Measurements from ENCODE around the gene NRTN.
"Not testable (repeated sequence)": the region's sequence is repeated elsewhere in the genome, so short reads cannot be mapped to it uniquely, and the experiment has no call there.

Gene NRTN, protein sequence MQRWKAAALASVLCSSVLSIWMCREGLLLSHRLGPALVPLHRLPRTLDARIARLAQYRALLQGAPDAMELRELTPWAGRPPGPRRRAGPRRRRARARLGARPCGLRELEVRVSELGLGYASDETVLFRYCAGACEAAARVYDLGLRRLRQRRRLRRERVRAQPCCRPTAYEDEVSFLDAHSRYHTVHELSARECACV

DNA sequence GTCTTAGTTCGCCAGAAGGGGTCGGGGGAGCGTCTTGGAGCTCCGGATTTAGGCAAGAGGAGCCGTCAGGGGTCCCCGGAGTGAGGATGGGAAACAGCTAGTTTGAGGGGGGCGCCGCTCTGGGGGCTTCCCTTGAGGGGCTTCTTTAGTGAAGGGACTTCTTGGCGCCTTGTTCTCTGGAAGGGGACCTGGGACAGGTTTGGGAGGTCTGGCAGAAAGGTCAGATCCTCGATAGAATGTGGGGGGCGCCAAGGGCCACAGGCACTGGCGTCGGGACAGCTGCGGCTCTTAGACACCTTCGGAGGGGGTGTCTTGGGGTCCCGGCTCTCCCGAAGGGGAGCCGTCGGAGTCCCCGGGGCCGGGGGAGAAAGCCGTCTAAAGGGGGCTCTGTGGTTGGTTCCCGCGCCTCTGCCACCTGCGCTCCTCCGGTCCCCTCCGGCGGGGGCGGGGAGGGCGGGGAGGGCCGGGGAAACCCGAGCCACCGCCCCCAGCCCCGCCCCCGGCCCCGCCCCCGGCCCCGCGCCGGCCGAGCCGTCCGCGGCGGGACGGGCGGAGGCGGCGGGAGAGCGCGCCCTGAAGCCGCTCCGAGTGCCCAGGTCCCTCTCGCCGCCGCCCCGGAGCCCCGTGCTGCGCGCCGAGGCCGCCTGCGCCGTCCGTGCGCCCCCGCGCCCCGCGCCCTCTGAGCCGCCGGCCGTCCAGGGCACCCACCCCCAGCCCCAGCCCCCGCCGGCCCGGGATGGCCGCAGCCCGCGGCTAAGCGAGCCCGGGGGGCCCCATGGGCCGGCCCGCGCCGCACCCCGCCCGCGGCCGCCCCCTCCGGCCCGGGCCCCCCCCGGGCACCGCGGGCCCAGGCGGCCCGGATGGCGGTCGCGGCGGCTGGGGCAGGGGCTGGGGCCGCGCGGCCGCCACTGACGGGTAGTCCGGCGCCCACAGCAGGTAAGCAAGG lies at the start of gene NRTN:
Gene NRTN (plus strand): TSS at position 552 of the 946 bp plus-strand sequence. CDS start 19,099 bp downstream, outside the sequence.
- DNase-seq (ENCODE audit: extremely low read depth in 1 of 2, low read depth in 1 of 2) = no peak

DNA sequence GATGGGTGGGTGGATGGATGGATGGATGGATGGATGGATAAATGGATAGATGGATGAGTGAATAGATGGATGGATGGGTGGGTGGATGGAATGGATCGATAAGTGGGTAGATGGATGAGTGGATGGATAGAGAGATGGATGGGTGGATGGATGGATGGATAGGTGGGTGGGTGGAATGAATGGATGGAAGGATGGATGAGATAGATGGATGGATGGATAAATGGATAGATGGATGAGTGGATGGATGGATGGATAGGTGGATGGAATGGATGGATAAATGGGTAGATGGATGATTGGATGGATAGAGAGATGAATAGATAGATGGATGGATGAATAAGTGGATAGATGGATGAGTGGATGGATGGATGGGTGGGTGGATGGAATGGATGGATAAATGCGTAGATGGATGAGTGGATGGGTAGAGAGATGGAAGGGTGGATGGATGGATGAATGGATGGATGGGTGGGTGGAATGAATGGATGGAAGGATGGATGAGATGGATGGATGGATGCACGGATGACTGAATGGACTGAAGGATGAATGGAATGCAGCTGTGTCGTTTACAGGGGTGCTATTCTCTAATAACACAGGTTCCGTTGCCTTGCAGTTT lies 42.2 kb upstream of the NRTN start:
- DNase-seq (ENCODE audit: extremely low read depth in 1 of 2, low read depth in 1 of 2) = no peak

DNA sequence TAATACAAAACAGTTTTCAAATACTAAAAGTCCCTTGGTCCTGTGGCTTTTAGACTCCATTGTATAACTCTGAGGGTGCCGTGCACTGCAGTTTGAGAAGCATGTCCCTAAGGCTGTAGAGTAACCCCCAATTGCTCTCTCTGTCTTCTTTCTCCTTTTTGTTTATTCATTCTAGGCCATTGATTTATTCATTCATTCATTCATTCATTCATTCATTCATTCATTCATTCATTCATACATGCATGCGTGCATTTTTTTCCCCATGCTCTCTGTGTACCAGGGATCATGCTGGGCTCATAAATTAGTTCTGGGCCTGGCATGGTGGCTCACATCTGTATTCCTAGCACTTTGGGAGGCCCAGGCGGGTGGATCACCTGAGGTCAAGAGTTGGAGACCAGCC lies 39.6 kb upstream of the NRTN start:
- DNase-seq (ENCODE audit: extremely low read depth in 1 of 2, low read depth in 1 of 2) = no peak

DNA sequence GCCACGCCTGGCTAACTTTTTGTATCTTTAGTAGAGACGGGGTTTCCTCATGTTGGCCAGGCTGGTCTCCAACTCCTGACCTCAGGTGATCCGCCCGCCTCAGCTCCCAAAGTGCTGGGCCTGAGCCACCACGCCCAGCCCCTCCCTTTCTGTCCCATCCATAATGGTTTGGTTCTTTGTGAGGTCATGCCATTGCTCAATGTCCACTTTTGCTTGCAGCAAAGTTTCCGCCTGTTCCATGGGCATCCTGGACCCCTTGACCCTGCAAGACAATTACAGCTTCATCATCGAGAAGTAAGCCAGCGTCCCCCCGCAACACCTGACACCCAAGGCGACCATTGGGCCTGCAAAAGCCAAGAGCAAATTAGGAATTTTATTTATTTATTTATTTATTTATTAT lies 36.9 kb upstream of the NRTN start:
- no peak for DNase-seq (ENCODE audit: extremely low read depth in 1 of 2, low read depth in 1 of 2)

DNA sequence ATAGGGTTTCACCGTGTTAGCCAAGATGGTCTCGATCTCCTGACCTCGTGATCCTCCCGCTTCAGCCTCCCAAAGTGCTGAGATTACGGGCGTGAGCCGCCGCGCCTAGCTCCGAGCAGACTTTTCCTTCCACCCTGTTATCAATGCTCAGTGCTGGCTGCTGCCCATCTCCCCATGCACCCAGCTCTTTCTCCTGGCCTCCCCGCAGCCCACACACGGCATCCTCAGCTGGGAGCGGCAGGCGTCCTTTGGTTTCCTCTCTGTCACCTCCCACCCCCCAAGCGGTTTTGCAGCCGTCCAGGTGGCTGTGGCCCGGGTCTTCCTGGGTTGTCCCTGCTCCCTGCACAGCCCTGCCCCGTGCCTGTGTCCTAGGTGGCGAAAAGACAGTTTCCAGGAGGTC lies 32.5 kb upstream of the NRTN start:
- no peak for DNase-seq (ENCODE audit: extremely low read depth in 1 of 2, low read depth in 1 of 2)

DNA sequence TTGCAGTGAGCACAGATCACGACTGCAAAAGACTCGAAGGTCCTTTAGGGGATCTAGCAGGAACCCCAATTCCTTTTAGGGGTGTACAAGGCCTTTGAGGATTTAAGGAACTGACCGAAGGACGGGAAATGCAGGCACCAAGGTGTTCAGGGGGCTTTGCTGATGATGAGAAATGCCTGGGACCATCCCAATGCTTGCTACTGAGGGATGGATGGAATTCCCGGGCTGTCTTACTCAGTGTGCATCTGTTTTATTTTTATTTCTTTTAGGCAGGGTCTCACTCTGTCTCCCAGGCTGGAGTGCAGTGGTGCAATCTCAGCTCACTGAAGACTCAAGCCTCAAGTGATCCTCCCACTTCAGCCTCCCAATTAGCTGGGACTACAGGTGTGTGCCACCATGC lies 31.6 kb upstream of the NRTN start:
- DNase-seq (ENCODE audit: extremely low read depth in 1 of 2, low read depth in 1 of 2) = no peak

DNA sequence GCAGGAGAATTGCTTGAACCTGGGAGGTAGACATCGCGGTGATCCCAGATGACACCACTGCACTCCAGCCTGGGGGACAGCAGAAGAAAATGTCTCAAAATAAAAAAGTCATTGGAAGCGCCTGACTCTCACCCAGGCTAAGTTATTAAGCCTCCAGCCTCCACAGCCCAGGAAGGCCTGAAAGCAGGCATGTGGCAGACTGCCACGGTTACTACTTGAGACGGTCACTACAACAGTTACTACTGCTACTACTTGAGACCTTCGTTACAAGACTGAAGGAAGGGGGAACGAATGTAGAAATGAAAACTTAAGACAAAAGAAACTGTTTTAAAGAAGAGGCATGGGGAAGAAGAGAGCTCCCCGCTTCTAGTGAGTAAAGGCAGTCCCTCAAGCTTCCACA lies 29.9 kb upstream of the NRTN start:
- DNase-seq (ENCODE audit: extremely low read depth in 1 of 2, low read depth in 1 of 2) = no peak

DNA sequence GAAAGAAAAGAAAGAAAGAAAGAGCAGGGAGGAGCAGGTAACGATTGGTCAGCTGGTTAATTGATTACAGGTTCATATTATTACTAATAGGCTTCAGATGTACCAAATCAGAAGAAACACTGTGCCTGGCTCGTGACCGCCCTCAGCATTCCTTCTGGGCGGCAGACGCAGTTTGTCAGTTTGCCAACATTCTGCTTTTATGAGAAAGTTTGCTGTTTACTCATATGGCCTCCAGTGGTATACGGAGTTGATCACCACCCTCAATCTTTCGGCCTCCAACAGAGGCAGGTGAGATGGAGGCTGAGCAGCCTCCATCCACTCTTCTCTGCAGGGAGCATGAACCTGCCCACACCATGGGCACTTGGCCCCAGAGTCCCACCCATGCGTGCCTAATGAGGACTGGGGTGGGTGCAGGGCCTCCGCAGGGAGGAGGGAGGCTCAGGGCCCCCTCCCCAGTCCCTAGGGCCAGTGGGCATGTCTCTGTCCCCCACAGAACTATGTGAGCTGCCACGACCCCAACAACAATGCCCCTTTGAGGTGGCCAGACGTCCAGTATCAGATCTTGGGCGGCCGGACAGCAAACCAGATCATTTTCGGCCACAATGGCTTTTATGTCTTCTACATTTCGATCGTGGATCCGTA lies 29.1 kb upstream of the NRTN start:
- no peak for DNase-seq (ENCODE audit: extremely low read depth in 1 of 2, low read depth in 1 of 2)

DNA sequence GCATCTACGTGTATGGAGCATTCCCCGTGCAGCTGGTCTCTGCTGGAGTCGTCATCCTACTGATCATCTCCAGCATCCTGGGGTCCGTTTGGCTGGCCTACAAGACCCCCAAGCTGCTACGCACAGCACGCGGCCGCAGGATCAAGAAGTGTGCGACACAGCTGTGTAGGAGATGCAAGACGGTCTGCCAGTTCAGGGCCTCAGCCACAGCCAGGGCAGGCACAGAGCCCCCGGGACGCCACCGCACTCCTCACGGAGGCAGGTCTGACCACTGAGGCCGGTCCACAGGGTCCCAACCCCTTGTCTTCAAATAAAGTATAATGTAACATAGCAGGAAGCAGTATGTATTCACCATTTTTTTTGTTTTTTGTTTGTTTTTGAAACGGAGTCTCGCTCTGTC lies 26.5 kb upstream of the NRTN start:
- no peak for DNase-seq (ENCODE audit: extremely low read depth in 1 of 2, low read depth in 1 of 2)

DNA sequence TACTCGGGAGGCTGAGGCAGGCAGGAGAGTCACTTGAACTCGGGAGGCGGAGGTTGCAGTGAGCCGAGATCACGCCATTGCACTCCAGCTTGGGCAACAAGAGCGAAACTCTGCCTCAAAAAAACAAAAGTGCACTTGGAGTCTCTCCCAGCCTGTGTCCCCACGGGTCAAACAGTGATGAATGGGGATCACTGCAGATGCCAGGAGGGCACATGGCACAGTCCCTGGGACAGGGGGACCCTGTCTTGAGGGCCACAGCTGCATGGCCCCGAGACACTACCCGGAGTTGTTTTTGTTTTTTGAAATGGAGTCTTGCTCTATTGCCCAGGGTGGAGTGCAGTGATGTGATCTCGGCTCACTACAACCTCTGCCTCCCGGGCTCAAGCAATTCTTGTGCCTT lies 24.0 kb upstream of the NRTN start:
- not testable (repeated sequence) for DNase-seq (ENCODE audit: extremely low read depth in 1 of 2, low read depth in 1 of 2)

DNA sequence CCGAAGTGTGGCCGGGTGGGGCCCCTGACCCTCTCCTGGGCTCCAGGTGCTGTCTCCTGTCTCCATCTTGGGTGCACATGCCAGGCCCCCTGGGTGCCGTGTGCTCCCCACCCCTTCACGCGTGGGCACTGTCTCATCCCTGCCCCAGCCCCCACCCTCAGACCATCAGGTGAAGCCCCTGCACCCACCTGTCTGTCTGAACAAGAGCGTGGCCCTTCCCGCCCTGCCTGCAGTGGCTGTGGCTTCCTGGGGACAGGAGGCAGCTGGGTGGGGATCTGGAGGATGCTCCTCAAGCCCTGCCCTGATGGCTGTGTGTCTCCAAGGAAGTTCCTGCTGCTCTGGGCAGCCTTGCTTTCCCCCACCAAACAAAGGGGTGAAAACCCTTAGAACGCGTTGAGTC lies 22.5 kb upstream of the NRTN start:
- DNase-seq (ENCODE audit: extremely low read depth in 1 of 2, low read depth in 1 of 2) = no peak

DNA sequence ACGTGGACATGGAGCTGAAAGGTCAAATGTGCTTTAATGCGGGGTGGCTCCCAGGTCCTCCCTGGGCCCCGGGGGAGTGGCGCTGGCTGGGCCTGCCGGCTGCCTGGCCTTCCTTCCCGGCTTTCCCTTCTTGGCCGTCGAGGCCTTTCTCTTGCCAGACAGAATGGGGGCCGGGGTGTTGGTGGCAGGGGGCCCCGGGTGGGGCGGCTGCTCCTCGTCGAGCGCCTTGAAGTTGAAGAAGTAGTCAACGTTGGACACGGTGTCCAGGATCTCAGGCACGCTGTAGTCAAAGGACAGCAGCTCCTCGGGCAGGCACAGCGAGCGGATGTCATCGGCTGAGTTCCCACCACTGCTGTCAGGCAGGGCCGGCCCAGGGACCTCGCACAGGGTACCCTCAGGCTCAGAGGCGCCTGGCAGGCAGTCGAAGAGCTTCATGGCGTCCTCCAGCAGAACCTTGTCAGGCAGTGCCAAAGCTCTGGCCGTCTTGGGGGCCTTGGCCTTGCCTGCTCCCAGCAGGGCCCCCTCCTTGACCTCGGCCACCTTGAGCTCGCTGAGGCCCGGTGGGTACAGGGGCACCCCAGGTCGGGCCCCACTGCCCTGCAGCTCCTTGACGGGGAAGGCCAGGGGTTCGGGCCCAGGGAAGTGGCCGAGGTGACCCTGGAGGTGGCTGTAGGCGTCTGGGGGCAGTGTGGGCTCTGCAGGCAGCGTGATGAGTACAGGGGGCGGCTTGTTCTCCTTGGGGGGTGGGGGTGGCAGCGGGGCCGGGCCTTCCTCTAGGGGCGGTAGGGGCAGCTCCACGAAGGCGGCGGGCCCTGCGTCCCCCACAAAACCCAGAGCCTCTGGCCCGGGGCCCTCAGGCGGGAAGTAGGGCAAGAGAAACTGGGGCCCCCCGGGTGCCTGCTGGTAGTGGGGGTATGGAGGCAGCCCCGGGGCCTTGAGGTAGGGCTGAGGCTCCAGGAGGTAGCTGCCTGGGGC lies 21.6 kb upstream of the NRTN start:
- DNase-seq (ENCODE audit: extremely low read depth in 1 of 2, low read depth in 1 of 2) = no peak

DNA sequence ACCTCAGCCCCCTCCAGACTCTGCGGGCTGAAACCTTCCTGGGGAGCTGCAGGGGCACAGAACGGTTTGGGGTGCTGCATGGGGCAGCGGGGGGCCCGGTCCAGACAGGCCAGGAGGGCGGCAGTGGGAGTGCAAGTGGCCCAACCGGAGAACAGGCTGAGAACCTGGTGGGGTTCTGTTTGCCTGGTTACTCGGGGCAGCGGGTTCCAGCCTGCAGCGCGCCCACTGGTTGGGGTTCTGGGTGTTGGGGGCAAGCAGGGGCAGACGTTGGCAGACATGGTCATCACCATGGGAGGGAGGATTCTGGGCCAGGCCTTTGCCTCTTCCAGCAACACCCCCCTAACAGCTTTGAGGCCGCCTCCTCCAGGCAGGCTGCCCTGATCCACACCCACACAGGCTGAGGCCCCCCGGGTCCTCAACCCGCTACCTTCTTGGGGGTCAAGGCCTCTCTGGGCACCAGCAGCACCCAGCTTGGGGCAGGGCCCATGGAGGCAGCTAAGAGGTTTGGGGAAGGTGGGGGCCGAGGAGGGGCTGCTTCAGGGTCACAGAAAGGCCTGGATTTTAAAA lies 20.2 kb upstream of the NRTN start, which contains the start of gene PRR22:
Gene PRR22 (minus strand): TSS at position 166 of the 567 bp plus-strand sequence. CDS start 86 bp downstream, at position 80.
- no peak for DNase-seq (ENCODE audit: extremely low read depth in 1 of 2, low read depth in 1 of 2)

DNA sequence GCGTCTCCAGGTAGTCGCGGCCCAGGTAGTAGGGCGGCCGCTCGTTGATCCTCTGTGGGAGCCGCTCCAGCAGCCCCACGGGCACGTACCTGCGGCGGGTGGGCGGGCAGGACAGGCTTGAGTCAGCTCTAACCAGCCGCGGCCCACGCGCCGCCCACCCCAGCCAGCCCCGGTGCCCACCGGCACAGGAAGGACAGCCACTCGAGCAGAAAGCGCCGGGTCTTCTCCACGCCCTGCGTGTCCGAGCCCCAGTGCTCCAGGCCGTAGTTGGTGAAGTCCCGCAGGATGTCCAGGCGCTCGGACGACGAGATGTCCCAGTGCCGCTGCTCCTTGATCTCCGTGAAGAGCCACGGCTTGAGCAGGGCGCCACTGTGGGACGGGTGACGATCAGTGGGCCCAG lies 19.4 kb upstream of the NRTN start:
- DNase-seq (ENCODE audit: extremely low read depth in 1 of 2, low read depth in 1 of 2) = no peak

DNA sequence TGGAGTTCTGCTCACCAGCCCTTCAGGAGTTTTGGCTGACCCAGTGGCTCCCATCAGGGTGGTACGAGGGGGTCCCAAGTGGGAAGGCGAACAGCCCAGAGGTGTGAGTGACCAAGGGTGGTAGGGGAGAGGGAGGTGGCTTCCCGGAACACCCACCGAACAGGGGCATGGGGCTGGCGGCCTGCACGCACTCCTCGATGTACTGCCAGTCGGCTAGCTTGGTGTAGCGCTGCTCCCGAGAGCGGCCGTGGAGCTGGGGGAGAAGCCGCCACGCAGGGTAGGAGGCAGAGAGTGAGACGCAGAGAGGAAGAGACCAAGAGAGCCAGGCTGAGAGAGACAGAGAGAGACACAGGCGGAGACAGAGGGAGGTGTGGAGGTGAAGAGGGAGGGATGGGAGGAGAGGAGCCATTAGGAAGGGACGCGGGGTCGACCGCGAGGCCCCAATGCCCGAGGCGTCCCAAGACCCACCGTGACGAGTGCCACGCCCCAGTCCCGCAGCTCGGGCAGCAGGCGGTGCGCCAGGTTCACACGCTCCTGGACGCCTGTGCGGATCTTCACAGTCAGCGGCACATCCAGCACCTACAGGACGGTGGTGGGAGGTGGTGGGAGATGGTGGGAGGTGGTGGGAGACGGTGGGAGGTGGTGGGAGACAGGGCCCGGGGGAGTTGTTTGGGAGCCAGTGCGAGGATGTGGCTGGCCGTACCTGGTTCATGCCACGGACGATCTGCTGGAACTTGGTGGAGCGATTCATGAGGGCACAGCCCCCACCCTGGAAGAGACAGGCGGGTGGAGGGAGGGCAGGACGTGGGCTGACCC lies 18.1 kb upstream of the NRTN start:
- no peak for DNase-seq (ENCODE audit: extremely low read depth in 1 of 2, low read depth in 1 of 2)

DNA sequence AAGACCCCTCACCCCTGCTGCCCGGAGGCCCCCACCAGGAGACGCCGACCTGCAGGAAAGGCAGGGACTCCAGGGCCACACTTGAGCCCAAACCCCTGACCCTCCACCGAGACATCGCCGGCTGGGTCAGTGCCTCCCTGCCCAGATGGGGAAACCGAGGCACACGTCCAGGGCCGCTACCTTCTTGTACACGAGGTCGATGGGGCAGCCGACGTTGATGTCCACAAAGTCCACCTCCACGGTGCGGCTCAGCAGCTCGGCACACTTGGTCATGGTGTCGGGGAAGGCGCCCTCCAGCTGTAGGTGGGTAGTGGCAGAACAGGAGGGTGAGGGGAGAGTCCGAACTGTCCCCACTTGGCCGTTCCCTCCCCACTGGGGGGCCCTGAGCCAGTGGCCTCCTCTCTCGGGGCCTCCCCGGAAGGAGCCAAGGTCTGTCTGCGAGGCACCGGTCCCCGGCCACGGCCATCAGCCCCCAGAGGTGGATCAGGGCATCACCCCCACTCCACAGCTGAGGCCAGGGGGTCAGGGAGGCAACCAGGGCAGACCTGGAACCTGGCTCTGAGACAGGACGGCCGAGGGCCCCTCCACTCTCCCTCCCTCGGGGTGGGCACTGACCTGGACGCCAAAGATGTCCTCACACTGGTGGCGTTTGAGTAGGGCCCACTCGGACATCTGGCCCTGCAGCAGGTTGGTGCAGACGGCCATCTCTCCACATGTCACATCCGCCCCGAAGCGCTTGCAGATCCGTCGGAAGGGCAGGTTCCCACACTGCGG lies 17.3 kb upstream of the NRTN start:
- DNase-seq (ENCODE audit: extremely low read depth in 1 of 2, low read depth in 1 of 2) = no peak

DNA sequence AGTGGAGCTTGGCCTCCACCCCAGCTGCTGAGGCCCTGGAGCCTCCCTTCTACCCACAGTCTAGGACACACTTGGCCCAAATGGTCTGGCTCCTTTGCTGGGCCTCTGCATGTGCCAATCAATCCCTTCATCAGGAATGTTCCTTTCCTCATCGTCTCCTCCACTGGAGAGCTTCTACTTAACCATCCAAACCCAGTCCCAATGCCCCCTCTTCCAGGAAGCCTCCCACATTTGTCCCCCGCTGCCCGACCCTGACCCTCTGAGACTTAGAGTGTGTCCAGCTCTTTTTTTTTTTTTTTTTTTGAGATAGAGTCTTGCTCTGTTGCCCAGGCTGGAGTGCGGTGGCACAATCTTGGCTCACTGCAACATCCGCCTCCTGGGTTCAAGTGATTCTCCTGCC lies 16.4 kb upstream of the NRTN start:
- no peak for DNase-seq (ENCODE audit: extremely low read depth in 1 of 2, low read depth in 1 of 2)

DNA sequence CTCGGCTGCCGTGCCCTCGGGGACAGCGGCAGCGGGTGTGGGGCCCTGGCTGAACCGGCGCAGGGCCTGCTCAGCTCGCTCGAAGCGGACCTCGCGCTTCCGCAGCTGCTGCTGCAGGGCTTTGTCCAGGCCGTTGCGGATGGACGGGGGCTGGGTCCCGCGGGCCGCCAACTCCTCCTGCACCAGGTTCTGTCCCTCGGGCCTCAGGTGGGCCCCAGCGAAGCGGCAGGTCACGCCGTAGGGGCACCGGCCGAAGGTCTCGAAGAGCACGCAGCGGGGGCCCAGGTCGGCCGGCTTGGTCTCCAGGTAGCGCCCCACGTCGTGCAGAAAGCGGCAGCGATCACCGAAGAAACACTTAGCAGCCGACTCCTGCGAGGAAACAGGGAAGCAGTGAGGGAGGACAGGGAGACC lies 15.5 kb upstream of the NRTN start:
- DNase-seq (ENCODE audit: extremely low read depth in 1 of 2, low read depth in 1 of 2) = no peak
